IPS-15b (cell line): ENCODE data around the gene PADI6.

Experiments
- H3K27me3 ChIP-seq: one replicate; pipeline ENCODE4 v1.6.1; 2013; ENCODE audit warnings: low read length; ENCODE audit not compliant: control insufficient read depth, insufficient read depth
- H3K36me3 ChIP-seq: one replicate; pipeline ENCODE4 v1.6.1; 2013; ENCODE audit warnings: low read length; ENCODE audit not compliant: control insufficient read depth, insufficient read depth
- H3K4me1 ChIP-seq: one replicate; pipeline ENCODE4 v1.6.1; 2013; ENCODE audit warnings: mild to moderate bottlenecking, low read length; ENCODE audit not compliant: control insufficient read depth, insufficient read depth
- H3K4me3 ChIP-seq: one replicate; pipeline ENCODE4 v1.5.1; 2013; ENCODE audit warnings: low read depth, low read length
- H3K9ac ChIP-seq: one replicate; pipeline ENCODE4 v1.6.1; 2013; ENCODE audit warnings: low read depth, mild to moderate bottlenecking, low read length
- H3K9me3 ChIP-seq: one replicate; pipeline ENCODE4 v1.6.1; 2013; ENCODE audit warnings: mild to moderate bottlenecking, low read length; ENCODE audit not compliant: control insufficient read depth, insufficient read depth

PADI6 gene

DNA sequence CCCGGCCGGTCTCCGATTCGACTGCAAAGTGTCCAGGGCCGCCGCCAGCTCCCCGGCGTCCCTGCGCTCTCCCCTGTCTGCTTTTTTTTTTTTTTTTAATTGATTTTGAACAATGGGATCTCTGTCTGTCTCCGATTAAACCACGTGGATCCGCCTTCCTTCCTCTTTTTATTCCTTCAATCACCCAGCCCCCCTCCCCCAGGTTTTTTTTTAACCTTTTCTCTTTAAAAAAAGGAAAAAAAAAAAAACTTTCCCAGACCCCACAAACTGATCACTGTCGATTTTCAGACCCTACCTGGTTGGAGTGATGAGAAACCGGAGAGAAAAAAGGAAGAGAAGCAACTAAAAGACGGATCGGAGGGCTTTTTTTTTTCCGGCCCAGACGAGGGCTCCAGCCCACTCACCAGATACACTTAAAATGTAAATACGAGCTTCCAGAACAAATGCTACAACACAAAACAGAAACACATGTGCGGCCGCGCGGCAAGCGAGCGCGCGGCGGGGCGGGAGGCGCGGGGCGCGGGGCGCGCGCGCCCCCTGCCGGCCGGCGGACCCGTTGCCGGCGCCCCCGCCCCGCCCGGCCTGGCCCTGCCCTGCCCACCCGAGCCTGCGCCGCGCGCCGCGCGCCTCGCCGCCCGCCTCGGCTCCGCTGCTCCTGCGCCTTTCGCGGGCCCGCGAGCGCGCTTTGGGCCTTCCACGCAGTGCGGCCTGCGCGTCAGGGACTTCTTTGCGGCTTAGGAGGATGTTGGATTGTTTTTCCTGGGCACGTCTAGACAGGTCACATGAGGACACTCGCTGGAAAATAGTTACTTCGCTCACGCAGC, 67.5 kb downstream of the PADI6 start, which contains the start of gene RCC2:
TSS of gene RCC2 (minus strand) at position 428 of the 824 bp plus-strand sequence. CDS start 1,163 bp downstream, outside the sequence.
- Histone ChIP-seq H3K36me3 (peaks cover 11% of the 10 kb centered on the region), H3K9me3 (no peaks in the 10 kb centered on the region), H3K4me3 (peak within 1 kb of the TSS; percentile 89), H3K27me3 (peaks cover 4% of the 10 kb centered on the region), H3K9ac (peak within 1 kb of the TSS; percentile 93), H3K4me1 (peaks cover 38% of the 10 kb centered on the region)

DNA sequence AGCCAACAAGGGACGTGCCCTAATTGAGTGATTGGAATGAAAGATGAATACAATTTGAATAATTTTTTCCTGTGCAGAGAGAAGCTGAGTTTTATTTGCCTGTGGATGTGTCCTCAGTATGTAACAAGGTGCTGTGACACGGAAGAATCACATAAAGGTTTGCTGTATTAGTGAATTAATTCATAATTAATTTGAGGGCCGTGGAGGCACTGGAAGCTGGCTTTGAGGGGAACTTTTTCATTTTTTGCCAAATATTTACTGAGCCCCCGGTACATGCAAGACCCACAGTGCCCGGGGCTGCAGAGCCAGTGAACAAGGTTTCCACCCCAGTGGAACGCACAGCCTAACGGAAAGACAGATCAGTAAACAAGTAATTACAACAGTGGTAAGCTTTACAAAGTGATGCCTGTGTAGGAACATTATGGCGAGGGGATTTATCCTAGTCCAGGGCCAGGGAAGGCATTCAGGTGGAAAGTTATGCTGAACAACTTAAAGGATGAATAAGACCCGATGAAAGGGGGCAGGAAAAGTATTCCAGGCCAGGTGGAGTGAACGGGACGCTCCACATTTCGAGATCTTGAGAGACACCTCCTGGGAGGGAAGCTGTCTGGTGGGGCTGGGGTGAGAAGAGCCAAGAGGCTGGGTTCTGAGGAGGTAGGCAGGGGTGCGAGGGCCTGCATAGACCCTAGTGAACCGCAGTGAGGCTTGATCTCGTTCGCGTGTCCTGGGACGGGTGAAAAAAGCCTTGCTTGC, 68.3 kb downstream of the PADI6 start:
- peak overlapping the region; percentile 63 for H3K4me3 ChIP-seq
- peaks cover 30% of the 10 kb centered on the region for H3K4me1 ChIP-seq
- peak overlapping the region; percentile 48 for H3K9ac ChIP-seq
- H3K27me3 ChIP-seq = peaks cover 4% of the 10 kb centered on the region
- no peaks in the 10 kb centered on the region for H3K9me3 ChIP-seq
- peaks cover 7% of the 10 kb centered on the region for H3K36me3 ChIP-seq

DNA sequence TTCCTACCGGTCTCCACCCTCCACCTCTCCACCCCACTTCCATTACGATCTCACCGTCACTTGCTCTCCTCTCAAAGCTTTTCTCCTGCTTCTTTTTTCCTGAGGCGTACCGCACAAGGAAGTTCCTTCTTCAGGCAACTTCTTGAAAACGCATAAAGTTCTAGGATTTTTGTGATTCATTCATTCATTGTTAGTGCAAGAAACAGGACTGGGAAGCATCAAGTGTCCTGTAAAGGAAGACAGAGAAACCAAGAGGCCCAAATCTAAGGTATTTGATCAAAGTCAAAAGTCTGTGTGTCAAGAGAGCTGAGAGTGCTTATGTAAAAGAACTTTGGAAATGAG, 68.8 kb downstream of the PADI6 start:
- Histone ChIP-seq H3K9ac (no peak overlapping the region), H3K36me3 (peaks cover 2% of the 10 kb centered on the region), H3K9me3 (no peaks in the 10 kb centered on the region), H3K27me3 (peaks cover 4% of the 10 kb centered on the region), H3K4me1 (peaks cover 28% of the 10 kb centered on the region), H3K4me3 (peak overlapping the region; percentile 63)

DNA sequence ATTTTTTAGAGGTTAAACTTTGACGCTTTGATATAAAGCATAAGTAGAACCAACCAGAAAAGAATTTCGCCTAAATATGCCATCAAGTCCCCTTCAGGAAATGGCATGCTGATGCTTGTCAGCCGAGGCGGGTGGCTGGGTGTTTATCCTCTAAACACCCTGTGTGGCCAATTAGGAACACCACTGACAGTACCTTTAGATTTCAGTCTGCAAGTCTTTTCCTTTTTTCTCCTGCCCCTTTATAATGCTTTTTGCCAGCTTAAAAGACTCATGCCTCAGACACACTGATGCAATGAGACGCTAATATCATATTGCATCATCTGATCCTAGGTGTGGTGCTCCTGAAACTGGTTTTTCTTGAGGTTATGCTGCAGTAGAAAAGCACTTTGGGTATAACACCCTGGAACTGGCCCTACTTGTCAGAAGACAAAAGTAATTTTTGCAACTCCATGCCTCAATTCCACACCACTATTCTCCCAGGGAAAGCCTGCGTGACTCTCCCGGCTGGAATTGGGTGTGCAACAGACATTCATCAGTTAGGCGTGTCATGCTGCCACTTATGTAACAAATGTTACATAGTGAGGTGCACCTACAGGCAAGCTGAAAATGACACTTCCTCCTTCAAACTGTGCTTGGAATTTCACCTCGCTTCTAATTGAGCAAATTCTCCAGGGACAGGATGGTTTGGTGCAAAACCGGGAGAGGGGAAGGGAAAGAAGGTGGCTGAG, 69.4 kb downstream of the PADI6 start:
- H3K4me1 ChIP-seq = peaks cover 22% of the 10 kb centered on the region

DNA sequence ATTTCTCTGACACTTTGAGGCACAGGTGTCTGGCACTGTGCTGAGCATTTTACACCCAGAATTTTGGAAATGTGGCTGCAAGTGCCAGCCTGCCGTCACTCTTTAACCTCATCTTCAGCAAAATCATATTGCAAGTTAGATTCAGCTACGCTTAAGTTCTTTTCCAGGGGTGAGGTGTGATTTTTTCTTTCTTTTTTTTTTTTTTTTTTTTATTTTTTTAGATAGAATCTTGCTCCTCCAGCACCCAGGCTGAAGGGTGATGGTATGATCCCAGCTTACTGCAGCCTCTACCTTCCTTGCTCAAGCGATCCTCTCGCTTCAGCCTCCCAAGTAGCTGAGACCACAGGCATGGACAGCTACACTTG, 70.0 kb downstream of the PADI6 start:
- H3K36me3 ChIP-seq = no peaks in the 10 kb centered on the region
- H3K4me3 ChIP-seq = no peak overlapping the region
- H3K4me1 ChIP-seq = peaks cover 17% of the 10 kb centered on the region
- no peaks in the 10 kb centered on the region for H3K9me3 ChIP-seq
- peaks cover 4% of the 10 kb centered on the region for H3K27me3 ChIP-seq
- no peak overlapping the region for H3K9ac ChIP-seq

More for the DNA sequence above, 69.4 kb downstream of the PADI6 start:
- H3K4me3 ChIP-seq = peak overlapping the region; percentile 63
- H3K27me3 ChIP-seq = peaks cover 4% of the 10 kb centered on the region
- no peaks in the 10 kb centered on the region for H3K36me3 ChIP-seq
- H3K9me3 ChIP-seq = no peaks in the 10 kb centered on the region
- H3K9ac ChIP-seq = no peak overlapping the region

DNA sequence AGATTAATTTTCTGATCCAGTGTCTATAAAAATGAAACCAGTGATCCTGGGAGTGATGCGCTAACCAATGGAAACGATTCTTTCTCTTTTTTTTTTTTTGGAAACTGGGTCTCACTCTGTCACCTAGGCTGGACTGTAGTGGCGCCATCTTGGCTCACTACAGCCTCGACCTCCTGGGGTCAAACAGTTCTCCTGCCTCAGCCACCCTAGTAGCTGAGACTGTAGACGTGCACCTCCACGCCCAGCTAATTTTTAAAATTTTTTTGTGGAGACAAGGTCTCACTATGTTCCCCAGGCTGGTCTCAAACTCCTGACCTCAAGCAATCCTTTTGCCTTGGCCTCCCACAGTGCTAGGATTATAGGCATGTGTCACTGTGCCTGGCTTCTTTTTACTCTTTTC, 70.8 kb downstream of the PADI6 start:
- H3K27me3 ChIP-seq = peaks cover 4% of the 10 kb centered on the region
- H3K4me3 ChIP-seq = no peak overlapping the region

DNA sequence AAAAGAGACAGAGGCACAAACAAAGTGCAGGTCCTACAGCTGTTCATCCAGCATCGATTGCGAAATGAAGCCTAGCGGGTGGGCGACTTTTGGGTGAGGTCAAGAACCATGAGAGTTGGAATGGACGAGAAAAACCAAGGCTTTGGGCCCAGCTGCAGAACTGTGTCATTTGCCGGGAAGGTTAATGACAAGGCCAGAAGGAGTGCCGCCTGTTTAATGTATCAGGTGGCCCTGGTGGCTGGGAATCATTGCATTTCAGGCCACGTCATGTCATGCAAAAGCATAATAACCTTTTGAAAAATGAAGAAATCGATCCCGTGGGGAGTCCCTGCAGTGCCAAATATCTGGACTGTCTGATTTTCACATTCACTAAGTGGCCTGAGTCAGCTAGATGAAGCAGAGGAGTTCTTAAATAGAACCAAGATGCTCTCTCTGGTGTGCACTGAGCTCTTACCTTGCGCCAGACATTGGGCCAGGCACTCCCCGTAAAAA, 75.6 kb downstream of the PADI6 start:
- Histone ChIP-seq H3K4me1 (no peaks in the 10 kb centered on the region), H3K9me3 (no peaks in the 10 kb centered on the region), H3K36me3 (no peaks in the 10 kb centered on the region), H3K9ac (no peak overlapping the region), H3K27me3 (no peaks in the 10 kb centered on the region), H3K4me3 (no peak overlapping the region)

More for the DNA sequence above, 70.8 kb downstream of the PADI6 start:
- H3K9me3 ChIP-seq = no peaks in the 10 kb centered on the region
- H3K36me3 ChIP-seq = no peaks in the 10 kb centered on the region
- peaks cover 15% of the 10 kb centered on the region for H3K4me1 ChIP-seq
- no peak overlapping the region for H3K9ac ChIP-seq
